Head of caudate nucleus (tissue), 42 donors: ENCODE data around the gene CALCB.

Experiments used
- DNase-seq, 42 donors: peaks; one replicate each; pipeline versions ENCODE4 v3.0.0 to v3.0.0-alpha.2; 2020 to 2021; ENCODE audit warnings: mixed read lengths in 7 of 42
- intact Hi-C: fragments of 100-400 bp; cut with DNase I; formaldehyde crosslinking; loops from one replicate; pipeline ENCODE4 v1.15.0; 2022

Gene CALCB

DNA sequence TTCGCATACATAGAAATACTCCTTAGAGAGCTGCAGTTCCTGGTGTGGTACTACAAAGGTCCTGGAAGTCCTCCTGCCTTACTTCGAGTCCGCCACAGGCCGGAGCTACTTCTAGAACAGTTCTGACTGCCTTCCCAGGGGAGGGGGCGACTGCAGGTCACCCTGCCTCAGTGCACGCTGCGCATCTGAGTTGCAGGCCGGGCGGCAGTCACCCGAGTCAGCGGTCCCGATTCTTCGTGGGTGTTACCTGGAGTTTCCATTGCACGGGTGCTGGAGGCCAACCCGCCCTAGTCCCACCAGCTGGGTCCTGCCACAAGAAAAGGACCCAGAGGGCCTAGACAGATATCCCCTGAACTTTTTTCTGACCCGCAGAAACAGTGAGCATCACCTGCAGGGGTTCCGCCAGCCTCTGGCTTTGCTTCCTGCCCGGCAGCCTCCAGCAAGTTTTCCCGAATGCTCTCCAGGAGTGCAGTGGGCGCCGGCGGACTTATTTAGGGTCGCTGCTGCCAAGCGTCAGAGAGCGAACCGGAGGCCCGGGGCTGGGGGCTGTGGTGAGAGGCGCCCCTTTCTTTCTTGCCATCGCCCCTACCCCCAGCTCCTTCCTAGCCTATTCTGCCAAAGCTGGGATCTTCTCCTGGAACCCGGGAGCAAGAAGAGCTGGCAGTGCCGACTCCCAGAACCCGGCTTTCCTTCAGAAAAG lies 1.7 kb upstream of the CALCB start:
- intact Hi-C loops: no loop called here
- DNase-seq: no peak

DNA sequence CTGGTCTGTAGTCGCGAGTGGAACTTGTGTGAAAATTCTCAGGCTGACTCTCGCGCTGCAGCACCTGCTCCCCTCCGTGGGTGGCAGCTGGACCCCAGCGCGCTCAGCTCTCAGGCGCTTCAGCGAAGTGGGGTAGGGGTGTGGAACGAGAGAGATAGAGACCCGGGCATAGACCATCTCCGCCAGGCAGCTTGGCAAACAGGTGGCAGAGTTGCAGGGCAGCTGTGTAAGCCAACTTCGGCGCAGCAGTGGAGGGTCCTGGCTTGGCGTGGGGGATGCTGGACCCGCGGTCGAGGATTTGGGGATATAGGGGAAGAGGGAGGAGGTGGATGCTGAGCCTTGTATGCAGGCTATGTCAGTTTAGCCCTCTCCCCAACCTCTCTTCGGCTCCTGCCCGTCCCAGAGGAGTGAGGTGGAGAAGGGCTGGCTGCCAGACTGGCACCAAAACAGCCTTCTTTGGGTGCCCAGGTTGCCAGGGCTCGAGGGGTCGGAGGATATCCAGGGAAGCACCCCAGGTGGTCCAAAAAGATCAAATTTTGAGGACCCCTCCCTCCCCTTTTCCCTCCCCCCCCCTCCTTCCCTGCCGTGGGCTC lies 746 bp upstream of the CALCB start:
- intact Hi-C loops: no loop called here

DNA sequence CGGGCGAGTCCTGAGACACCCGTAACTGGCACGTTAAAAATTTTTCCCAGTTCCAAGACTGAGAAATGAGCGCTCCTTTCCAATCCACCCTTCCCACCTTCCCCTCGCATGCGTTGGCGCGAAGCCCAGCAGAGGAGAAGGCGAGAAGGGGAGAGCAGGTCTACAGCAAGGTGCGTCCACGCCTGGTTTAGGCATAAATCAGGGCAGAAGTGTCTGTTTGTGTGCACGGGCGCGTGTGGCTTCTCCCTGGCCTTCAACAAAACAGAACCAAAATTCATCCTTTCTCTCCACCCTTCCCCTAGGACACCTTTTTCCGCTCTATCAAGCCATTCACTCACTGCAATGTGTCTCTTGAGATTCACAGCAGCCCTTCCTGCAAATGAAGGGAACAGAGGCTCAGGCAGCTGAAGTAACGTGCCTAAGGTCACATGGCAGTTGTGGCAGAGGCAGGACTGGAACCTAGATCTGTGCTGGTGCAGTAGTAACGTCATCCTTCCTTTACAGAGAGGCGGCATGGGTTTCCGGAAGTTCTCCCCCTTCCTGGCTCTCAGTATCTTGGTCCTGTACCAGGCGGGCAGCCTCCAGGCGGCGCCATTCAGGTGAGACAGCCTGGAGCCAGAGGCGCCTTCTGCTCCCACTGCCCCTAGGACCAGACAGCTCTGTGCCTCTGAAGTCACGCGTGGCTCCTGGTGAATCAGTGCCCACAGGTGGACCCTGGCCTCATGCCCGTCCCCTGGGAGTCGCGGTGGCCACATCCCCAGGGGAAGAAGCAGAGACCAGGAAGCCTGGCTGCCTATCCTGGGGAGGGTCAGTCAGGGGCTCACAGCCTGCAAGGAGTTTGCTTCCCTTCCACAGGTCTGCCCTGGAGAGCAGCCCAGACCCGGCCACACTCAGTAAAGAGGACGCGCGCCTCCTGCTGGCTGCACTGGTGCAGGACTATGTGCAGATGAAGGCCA lies 1.1 kb downstream of the CALCB start:
- intact Hi-C loops: no loop called here
- peak; percentile 60 to 89 (median 77) for DNase-seq

More for the DNA sequence above, 746 bp upstream of the CALCB start:
- no peak for DNase-seq

DNA sequence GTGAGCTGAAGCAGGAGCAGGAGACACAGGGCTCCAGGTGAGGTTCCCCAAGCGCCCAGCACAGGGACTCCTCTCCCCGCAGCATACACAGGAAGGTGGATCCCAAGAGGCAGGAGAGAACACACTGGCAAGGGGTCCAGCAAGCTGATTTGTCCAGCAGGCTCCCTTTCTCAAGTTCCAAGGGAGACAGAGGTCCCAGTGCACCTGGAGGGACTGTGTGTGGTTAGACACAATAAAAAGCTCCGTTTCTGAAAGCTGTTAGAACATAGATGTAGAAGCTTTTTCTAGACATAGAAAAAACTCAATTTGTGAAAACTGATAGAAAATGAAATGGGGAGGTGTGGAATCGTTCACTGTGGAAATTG lies 1.8 kb downstream of the CALCB start:
- no peak for DNase-seq
- intact Hi-C loops: no loop called here

DNA sequence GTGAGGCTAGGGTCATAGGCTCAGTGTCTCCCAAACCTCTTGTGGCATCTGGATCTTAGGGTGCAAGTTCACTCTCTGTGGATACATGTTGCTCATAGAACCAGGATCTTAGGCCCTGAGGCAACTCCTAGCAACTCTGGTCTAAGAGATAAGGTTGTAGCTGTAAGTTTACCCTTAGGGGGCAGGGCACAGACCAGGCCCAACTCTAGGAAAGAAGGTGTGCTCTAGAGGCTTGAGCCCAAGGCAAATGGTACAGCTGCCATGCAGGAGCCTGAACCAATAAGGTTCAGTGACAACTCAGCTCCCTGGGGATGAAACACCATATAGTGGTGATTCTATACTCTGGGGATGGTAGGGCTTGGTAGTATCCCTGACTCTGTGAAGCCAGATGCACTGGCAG lies 17.8 kb downstream of the CALCB start:
- intact Hi-C loops: no loop called here
- DNase-seq: no peak

DNA sequence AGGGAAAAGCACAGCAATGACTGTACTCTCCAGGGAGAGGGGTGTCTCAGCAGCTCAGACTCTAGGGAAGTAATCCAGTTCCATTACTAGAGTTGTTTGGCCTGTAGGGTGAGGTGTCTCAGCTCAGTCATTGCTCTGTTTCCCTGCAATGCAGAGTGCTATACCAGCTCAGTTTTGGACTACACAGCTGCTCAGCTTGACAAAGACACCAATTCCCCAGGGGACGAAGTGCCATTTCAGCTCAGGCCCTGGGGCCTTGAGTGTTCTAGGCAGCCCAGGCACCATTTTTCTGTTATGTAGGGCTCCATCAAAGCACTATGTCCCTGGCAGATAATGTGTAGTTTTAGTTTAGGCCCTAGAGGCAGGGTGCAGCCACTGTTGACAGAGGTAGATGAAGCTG lies 18.2 kb downstream of the CALCB start:
- DNase-seq: no peak
- intact Hi-C loops: no loop called here

DNA sequence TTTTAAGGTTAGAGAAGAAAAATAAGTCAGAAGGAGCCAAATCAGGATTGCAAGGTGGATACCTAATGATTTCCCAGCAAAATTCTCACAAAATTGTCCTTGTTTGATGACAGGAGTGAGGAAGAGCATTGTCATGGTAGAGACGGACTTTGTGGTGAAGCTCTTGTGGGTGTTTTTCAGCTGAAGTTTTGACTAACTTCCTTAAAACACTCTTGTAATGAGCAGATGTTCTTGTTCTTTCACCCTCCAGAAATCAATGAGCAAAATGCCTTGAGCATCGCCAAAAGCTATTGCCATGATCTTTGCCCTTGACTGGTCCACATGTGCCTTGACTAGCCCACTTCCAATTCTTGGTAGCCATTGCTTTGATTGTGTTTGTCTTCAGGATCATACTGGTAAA lies 20.0 kb downstream of the CALCB start:
- intact Hi-C loops: no loop called here
- DNase-seq: no peak

DNA sequence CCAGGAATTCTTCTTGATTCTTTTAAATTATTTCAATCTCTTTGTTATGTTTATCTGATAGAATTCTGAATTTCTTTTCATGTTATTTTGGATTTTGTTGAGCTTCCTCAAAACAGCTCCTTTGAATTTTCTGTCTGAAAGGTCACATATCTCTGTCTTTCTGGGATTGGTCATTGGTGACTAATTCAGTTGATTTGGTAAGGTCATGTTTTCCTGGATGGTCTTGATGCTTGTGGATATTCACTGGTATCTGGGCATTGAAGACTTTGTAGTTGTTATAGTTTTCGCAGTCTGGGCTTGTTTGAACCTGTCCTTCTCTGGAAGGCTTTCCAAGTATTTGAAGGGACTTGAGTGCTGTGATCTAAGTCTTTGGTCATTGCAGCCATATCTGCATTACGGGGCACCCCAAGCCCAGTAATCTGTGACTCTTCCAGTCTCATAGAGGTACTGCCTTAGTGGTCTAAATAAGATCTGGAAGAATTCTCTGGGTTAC lies 22.4 kb downstream of the CALCB start:
- intact Hi-C loops: no loop called here

DNA sequence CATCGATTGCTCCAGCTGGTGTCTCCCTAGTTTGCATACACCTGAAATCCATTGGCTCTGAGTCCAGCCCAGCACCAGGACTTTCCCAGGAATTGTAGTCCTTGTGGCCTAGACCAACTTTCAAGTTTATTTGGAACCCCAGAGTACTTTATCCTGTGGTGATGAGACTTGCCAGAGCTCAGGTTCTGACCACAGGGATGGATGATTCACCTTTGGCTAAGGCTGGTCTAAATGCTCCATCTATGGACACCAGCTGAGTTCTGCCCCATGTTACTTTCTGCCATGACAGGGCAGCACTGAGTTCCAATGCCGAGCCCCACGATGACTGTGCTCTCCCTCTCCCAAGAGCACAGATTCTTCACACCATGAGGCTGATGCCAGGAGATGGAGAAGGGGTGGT lies 24.0 kb downstream of the CALCB start:
- no peak for DNase-seq
- intact Hi-C loops: no loop called here

More for the DNA sequence above, 22.4 kb downstream of the CALCB start:
- DNase-seq: no peak

DNA sequence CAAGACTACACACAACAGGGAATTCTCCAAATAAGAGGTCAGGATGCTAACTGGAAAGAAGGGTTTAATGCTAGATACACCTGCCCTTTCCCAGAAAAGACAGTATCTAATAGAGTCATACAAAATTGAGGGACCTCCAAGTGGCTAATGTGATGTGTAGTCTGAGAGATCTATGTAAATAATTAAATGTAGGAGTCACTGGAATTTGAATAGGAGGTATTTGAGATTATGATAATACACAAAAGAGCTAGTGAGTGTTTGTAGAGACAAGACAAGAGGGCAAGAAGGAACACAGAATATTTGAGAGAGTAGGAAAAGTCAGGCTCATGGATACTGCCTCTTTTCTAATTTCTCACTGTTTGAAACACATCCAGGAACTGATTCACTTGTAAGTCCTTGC lies 25.9 kb downstream of the CALCB start:
- intact Hi-C loops: no loop called here
- no peak for DNase-seq

DNA sequence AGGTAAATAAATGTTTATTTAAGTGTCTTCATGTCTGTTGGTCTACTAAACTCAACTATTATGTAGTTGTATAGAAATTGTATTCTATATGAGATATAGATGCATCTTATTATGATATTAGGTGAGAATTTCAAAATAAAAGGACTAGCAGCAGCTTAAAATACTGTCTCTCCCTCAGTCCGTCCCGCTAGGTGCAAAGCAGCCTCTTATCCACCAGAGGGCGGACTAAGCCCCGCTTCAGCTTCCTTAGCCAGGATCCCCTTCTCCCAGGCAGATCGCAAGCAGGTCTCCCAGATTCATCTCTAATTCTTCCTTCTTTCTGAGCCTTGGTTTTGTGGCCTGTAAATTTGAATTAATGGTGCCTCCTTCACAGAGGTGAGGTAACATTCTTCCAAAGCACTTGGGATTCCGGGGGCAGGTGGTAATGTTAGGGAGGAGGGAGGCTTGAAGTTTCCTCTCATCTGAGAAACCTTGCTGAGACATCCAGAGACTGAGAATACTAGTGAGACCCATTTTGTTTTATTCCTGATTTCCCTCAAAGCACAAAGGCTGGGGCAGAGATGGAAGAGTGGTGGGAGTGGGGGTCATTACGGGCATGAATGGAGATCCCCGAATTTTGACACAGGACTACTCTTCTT lies 27.8 kb downstream of the CALCB start:
- intact Hi-C loops: no loop called here
- DNase-seq: peak; percentile 32 to 89 (median 76)

DNA sequence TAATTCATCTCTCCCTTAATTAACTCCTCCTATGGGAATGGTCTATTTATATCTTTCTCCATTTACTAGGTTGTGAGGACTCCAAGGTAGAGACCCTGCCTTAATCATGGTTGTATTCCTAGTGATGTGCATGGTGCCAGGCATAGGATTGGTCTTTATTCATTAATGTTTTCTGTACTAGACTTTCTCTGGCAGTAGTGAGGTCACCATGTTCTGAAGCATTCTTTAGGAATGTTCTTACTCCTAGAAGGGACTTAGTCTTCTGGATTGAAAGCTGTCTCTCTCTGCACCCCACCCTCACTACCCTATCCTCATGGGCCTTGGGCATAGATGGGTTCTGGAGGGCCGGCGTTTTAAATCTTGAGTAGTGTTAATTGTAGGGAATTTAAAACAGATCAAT lies 30.8 kb downstream of the CALCB start:
- intact Hi-C loops: no loop called here
- DNase-seq: no peak

DNA sequence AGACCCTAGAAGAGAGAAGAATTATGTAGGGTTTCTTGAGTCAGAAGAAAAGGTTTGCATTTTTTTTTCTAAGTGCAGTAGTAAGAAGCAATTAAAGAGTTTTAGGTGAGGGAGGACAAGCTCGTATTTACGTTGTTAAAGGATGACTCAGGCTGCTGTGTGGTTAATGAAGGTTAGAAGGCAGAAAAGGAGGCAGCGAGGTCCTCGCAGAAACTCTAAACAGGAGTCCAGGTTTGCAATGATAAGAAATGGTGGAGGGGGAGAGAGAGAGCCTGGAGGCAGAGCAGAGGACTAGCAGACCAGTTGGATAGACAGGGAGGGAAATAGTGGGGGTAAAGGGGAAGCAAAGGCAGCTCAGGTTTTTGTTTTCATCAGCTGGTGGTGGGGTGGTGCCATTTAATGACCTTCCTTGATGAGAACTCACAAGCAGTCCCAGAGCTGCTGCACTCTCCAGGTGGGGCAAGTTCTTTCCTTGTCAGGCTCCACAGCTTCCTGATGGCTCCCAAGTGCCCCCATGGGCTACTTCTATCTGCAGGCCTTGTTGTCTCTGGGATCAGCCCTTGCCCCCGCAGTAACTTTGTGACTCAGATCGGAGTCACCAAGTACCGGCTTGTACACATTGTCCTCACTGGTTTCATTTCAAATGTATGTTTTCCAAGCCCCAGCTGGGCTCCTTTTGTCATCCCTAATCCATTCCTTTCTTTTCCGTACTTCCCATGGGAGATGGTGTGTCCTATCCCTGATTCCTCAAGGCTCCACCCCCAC lies 33.0 kb downstream of the CALCB start:
- no peak for DNase-seq
- intact Hi-C loops: no loop called here

DNA sequence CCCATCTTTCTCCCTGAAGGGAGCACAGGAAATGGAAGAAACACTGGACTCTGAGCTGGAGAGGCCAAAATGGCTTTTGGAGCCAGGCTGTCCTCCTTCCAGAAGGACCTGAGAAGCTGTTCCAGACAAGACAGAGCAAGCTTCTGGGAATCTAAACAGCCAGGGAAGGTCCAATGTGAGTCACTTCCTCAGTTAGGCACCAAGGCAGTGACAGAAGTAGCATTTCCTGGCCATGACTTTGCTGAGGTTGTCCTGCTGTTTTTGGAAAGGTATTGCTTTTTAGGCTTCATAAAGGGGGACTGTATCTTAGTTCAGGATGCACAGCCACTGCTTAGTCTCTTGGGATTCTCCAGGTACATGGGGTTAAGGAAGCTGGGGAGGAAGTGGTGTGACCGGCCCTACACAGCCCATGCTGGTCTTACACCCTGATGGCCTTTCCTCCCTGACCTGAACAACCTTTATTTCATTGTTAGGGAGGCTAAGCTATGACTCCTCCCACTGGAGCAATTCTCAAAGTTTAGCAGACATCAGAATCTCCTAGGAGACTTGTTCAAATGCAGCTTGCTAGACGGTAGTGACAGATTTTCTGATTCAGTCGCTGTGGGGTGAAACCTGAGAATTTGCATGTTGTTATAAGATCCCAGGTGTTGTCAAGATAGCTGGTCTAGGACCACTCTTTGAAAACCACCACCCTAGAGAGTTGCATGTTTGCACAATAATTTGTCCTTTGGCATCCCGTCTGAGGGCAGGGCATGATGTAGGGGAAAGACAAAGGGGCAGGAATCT lies 34.5 kb downstream of the CALCB start:
- no peak for DNase-seq
- intact Hi-C loops: no loop called here

DNA sequence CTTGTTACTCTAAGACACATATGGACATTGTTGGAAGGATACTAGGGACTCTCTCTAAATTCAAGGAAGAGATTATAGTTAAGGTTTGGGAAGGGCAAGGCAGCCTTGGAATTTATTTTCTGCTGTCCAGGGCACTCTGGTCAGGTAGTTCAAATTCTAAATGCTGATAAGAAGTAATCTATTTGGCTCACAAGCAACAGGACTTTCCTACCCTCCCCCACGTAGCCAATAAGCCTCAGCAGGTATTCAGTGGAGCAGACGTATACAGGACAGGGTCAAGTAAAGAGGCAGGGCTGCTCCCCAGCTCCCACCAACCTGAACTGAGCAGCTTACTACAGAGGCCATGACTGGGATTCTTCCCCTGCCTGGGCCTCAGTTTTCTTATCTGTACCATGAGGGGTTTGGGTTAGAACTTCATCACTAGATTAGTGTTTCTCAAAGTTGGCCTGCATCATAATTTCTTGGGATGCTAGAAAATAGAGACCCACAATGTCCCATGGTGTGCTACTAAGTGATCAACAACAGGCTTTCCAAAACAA lies 35.3 kb downstream of the CALCB start:
- no peak for DNase-seq
- intact Hi-C loops: no loop called here

DNA sequence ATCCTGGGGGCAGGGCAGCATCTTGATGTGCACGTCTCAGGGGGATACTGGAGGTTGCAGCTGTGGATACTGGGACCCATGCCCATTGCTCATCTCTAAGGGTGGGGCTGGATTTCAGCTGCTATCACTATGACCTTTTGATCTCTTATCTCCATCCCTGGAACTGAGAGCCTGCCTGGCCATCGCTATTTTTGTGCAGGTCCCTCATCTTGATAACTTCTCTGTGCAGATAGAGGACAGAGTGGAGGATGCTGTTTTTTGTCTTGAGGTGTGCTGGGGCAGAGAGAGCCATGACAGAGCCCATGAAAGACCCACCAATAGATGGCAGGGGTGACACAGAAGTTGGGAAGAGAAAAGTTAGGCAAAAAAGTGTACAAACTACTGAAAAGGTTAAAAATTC lies 36.2 kb downstream of the CALCB start:
- intact Hi-C loops: no loop called here
- no peak for DNase-seq

DNA sequence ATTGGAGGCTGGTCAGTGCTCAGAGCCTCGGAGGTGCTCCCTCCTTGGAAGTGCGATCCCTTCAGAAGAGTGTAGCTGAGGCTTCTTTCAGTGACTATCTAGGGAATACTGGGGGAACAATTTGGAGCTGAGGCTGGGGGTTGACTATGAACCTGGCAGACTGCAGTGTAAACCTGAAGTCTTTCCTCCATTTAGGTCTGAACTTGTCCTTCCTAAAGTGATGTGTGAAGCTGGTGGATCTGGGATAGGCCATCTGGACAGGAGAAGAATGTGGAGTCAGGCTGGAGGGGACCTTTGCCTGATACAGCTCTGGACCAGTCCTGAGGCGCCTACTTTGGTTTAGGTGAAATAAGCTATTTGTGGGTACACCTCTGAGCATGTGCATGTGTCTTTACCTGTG lies 37.8 kb downstream of the CALCB start:
- DNase-seq: no peak
- intact Hi-C loops: no loop called here

DNA sequence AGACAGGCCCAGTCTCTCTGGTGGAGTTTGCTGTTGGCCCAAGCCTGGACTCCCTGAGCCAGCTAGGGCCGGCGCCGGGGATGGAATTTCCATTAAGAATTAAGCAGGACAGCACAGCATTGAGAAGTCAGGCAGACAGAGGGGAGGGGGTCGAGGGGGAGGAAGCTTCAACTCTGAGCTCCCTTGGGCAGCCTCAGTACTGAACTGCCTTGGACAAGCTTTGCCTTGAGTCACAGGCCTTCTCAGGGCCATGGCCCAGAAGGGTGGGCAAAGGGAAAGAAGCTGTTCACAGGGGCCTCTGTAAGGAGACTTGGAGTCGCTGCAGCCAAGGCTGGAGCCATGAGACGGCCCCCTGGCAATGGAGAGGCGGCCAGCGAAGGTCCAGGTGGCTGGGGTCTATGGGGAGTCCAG lies 38.7 kb downstream of the CALCB start:
- no peak for DNase-seq
- intact Hi-C loops: no loop called here
